ENCODE data around the gene KCNQ4.

DNA sequence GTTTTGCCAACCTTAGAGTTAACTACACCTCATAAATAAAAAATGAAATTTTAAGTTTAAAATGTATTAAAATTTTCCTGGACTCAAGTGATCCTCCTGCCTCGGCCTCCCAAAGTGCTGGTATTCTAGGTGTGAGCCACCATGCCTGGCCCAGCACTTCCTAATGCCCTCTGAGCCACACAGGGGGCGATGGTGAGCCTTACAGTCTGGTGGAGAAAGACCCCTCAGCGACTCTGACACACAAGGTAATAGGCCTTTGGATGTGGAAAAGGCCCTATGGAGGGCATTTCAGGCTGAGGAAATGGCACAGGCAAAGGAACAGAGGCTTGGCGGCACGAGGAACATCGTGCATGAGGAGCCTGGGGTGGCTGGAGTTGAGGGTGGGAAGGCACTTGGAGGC is 71.9 kb downstream of the KCNQ4 start:
- TF ChIP-seq, protein P1, sequence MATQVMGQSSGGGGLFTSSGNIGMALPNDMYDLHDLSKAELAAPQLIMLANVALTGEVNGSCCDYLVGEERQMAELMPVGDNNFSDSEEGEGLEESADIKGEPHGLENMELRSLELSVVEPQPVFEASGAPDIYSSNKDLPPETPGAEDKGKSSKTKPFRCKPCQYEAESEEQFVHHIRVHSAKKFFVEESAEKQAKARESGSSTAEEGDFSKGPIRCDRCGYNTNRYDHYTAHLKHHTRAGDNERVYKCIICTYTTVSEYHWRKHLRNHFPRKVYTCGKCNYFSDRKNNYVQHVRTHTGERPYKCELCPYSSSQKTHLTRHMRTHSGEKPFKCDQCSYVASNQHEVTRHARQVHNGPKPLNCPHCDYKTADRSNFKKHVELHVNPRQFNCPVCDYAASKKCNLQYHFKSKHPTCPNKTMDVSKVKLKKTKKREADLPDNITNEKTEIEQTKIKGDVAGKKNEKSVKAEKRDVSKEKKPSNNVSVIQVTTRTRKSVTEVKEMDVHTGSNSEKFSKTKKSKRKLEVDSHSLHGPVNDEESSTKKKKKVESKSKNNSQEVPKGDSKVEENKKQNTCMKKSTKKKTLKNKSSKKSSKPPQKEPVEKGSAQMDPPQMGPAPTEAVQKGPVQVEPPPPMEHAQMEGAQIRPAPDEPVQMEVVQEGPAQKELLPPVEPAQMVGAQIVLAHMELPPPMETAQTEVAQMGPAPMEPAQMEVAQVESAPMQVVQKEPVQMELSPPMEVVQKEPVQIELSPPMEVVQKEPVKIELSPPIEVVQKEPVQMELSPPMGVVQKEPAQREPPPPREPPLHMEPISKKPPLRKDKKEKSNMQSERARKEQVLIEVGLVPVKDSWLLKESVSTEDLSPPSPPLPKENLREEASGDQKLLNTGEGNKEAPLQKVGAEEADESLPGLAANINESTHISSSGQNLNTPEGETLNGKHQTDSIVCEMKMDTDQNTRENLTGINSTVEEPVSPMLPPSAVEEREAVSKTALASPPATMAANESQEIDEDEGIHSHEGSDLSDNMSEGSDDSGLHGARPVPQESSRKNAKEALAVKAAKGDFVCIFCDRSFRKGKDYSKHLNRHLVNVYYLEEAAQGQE (IDR thresholded peaks at IDR 0.05; ENCODE audit: unreplicated experiment), result no peak
- TF ChIP-seq, protein P2, sequence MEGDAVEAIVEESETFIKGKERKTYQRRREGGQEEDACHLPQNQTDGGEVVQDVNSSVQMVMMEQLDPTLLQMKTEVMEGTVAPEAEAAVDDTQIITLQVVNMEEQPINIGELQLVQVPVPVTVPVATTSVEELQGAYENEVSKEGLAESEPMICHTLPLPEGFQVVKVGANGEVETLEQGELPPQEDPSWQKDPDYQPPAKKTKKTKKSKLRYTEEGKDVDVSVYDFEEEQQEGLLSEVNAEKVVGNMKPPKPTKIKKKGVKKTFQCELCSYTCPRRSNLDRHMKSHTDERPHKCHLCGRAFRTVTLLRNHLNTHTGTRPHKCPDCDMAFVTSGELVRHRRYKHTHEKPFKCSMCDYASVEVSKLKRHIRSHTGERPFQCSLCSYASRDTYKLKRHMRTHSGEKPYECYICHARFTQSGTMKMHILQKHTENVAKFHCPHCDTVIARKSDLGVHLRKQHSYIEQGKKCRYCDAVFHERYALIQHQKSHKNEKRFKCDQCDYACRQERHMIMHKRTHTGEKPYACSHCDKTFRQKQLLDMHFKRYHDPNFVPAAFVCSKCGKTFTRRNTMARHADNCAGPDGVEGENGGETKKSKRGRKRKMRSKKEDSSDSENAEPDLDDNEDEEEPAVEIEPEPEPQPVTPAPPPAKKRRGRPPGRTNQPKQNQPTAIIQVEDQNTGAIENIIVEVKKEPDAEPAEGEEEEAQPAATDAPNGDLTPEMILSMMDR (conservative IDR thresholded peaks at IDR 0.05; ENCODE audit: low read depth in 2 of 2), result peak; percentile 64 to 77
- TF ChIP-seq POLR2AphosphoS5 (IDR thresholded peaks at IDR 0.05; ENCODE audit: low read depth), result no peak
- TF ChIP-seq STAT1 (IDR thresholded peaks at IDR 0.05; ENCODE audit: unreplicated experiment), result no peak
- TF ChIP-seq EZH2 (IDR thresholded peaks at IDR 0.05; ENCODE audit: low read depth, unreplicated experiment), result no peak
- TF ChIP-seq JUNB (IDR thresholded peaks at IDR 0.05; ENCODE audit: unreplicated experiment), result no peak
- no peak for TF ChIP-seq CREB1 (CRISPR knock-in tag; IDR thresholded peaks at IDR 0.05; ENCODE audit: low read depth)
- no peak for TF ChIP-seq ZNF114 (CRISPR knock-in tag; IDR thresholded peaks at IDR 0.05)
- TF ChIP-seq EZH2phosphoT487 (IDR thresholded peaks at IDR 0.05; ENCODE audit: unreplicated experiment), result no peak
- no peak for TF ChIP-seq NANOG (IDR thresholded peaks at IDR 0.05; ENCODE audit: borderline replicate concordance)
- TF ChIP-seq, protein P3, sequence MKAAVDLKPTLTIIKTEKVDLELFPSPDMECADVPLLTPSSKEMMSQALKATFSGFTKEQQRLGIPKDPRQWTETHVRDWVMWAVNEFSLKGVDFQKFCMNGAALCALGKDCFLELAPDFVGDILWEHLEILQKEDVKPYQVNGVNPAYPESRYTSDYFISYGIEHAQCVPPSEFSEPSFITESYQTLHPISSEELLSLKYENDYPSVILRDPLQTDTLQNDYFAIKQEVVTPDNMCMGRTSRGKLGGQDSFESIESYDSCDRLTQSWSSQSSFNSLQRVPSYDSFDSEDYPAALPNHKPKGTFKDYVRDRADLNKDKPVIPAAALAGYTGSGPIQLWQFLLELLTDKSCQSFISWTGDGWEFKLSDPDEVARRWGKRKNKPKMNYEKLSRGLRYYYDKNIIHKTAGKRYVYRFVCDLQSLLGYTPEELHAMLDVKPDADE (IDR thresholded peaks at IDR 0.05), result no peak
- no peak for TF ChIP-seq ZNF331 (CRISPR knock-in tag; IDR thresholded peaks at IDR 0.05; ENCODE audit: low read depth)
- TF ChIP-seq, protein P4, sequence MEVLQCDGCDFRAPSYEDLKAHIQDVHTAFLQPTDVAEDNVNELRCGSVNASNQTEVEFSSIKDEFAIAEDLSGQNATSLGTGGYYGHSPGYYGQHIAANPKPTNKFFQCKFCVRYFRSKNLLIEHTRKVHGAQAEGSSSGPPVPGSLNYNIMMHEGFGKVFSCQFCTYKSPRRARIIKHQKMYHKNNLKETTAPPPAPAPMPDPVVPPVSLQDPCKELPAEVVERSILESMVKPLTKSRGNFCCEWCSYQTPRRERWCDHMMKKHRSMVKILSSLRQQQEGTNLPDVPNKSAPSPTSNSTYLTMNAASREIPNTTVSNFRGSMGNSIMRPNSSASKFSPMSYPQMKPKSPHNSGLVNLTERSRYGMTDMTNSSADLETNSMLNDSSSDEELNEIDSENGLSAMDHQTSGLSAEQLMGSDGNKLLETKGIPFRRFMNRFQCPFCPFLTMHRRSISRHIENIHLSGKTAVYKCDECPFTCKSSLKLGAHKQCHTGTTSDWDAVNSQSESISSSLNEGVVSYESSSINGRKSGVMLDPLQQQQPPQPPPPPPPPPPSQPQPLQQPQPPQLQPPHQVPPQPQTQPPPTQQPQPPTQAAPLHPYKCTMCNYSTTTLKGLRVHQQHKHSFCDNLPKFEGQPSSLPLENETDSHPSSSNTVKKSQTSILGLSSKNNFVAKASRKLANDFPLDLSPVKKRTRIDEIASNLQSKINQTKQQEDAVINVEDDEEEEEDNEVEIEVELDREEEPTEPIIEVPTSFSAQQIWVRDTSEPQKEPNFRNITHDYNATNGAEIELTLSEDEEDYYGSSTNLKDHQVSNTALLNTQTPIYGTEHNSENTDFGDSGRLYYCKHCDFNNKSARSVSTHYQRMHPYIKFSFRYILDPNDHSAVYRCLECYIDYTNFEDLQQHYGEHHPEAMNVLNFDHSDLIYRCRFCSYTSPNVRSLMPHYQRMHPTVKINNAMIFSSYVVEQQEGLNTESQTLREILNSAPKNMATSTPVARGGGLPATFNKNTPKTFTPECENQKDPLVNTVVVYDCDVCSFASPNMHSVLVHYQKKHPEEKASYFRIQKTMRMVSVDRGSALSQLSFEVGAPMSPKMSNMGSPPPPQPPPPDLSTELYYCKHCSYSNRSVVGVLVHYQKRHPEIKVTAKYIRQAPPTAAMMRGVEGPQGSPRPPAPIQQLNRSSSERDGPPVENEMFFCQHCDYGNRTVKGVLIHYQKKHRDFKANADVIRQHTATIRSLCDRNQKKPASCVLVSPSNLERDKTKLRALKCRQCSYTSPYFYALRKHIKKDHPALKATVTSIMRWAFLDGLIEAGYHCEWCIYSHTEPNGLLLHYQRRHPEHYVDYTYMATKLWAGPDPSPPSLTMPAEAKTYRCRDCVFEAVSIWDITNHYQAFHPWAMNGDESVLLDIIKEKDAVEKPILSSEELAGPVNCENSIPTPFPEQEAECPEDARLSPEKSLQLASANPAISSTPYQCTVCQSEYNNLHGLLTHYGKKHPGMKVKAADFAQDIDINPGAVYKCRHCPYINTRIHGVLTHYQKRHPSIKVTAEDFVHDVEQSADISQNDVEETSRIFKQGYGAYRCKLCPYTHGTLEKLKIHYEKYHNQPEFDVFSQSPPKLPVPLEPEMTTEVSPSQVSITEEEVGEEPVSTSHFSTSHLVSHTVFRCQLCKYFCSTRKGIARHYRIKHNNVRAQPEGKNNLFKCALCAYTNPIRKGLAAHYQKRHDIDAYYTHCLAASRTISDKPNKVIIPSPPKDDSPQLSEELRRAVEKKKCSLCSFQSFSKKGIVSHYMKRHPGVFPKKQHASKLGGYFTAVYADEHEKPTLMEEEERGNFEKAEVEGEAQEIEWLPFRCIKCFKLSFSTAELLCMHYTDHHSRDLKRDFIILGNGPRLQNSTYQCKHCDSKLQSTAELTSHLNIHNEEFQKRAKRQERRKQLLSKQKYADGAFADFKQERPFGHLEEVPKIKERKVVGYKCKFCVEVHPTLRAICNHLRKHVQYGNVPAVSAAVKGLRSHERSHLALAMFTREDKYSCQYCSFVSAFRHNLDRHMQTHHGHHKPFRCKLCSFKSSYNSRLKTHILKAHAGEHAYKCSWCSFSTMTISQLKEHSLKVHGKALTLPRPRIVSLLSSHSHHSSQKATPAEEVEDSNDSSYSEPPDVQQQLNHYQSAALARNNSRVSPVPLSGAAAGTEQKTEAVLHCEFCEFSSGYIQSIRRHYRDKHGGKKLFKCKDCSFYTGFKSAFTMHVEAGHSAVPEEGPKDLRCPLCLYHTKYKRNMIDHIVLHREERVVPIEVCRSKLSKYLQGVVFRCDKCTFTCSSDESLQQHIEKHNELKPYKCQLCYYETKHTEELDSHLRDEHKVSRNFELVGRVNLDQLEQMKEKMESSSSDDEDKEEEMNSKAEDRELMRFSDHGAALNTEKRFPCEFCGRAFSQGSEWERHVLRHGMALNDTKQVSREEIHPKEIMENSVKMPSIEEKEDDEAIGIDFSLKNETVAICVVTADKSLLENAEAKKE (CRISPR knock-in tag; IDR thresholded peaks at IDR 0.05), result no peak

All from GM23338 (cell line).